Neural progenitor cell (in vitro differentiated cells): ENCODE data around the gene SFXN2.

Experiments used
- EZH2 ChIP-seq: fragments of 200-600 bp; sonication (generic); IDR thresholded peaks from 2 replicates; pipeline ENCODE4 v1.6.1; 2017; ENCODE audit warnings: antibody characterized with exemption, mild to moderate bottlenecking, moderate library complexity
- TF ChIP-seq, protein P1 (sequence below): fragments of 200-600 bp; sonication (generic); IDR thresholded peaks from 2 replicates; pipeline ENCODE4 v1.5.1; 2017; ENCODE audit warnings: antibody characterized with exemption, mild to moderate bottlenecking

DNA sequence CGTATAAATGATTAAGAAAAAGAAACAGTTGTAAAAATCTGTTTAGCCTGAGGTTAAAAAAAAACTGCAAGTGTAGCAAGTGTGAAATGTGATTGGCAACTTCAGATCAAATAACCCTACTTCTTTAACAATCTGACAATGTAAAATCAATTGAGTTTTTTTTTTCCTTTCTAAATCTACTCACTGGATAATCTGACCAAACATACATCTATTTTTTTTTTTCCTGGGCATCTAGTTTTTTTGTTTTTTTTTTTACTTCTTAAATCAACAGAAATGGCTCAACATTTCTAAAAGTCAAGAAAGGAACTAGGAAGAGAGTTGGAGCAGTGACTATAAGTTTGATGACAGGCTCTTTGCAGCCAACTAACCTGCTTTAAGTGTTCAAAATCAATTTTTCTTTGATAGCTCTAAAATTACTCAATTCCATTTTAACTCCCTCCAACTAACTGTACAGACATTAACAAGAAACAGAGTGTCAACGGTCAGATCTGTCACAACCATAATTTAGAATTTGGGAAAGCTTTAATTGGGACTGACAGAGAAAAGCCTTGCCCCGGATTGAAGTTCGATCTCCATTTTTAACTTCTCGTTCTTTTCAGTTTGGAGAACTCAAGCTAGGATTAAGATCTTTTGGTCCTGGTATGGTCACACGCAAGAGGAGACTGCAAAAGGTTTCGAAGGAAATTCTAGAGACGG lies 1.4 kb upstream of the SFXN2 start:
- TF ChIP-seq, protein P1, sequence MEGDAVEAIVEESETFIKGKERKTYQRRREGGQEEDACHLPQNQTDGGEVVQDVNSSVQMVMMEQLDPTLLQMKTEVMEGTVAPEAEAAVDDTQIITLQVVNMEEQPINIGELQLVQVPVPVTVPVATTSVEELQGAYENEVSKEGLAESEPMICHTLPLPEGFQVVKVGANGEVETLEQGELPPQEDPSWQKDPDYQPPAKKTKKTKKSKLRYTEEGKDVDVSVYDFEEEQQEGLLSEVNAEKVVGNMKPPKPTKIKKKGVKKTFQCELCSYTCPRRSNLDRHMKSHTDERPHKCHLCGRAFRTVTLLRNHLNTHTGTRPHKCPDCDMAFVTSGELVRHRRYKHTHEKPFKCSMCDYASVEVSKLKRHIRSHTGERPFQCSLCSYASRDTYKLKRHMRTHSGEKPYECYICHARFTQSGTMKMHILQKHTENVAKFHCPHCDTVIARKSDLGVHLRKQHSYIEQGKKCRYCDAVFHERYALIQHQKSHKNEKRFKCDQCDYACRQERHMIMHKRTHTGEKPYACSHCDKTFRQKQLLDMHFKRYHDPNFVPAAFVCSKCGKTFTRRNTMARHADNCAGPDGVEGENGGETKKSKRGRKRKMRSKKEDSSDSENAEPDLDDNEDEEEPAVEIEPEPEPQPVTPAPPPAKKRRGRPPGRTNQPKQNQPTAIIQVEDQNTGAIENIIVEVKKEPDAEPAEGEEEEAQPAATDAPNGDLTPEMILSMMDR, result no peak
- TF ChIP-seq EZH2, result no peak
